ENCODE data around the gene LHFPL4.

DNA sequence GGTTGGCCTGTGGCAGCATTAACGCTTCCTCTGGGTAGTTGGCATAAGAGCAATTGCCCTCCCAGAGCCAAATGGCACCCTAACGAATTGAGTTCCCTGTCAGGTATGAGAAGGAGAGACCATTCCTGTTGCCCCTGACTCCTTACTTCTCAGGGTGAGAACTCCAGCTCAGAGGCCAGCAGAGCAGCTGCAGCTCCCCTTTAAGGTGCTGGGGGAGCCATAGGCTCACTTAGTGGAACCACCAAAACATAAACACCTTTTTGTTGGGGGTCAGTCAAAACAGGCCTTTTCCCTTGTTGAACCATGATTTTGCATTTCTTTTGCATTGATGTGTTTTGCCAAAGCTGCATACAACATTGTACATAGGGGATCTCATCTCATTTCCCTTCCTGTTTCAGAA is 28.1 kb upstream of the LHFPL4 start:
- TF ChIP-seq CBX5 (IDR thresholded peaks at IDR 0.05; ENCODE audit: low read depth, low read length) (no peak), RAD21 (IDR thresholded peaks at IDR 0.05 in 1 of 2, conservative IDR thresholded peaks at IDR 0.05 in 1 of 2; ENCODE audit: low read depth in 2 of 2, low read length in 2 of 2) (peak; percentile 39 to 54; a peak in 3 of 4 replicates), POLR2A (IDR thresholded peaks at IDR 0.05; ENCODE audit: control extremely low read depth in 1 of 2, low read depth in 2 of 2, low read length in 2 of 2) (no peak), POLR2AphosphoS5 (IDR thresholded peaks at IDR 0.05; ENCODE audit: low read depth, low read length) (no peak), FOSL1 (IDR thresholded peaks at IDR 0.05; ENCODE audit: insufficient read depth, low read depth, low read length) (no peak), RFX5 (IDR thresholded peaks at IDR 0.05; ENCODE audit: borderline replicate concordance, low read depth, low read length) (no peak), RNF2 (IDR thresholded peaks at IDR 0.05; ENCODE audit: borderline replicate concordance, low read depth, low read length, missing control alignments, poor library complexity, severe bottlenecking) (no peak), CTCF (IDR thresholded peaks at IDR 0.05; ENCODE audit: control extremely low read depth in 1 of 3, insufficient read depth in 1 of 3, low read depth in 1 of 3, low read length in 3 of 3) (peak in 2 of 3 experiments; percentile 25 to 38; a peak in 2 of 4 replicates)

All from H1 (cell line).